A549 treated with Hydrocortisone at 1 μM for 4 hours (cell line): ENCODE measurements around the gene CFAP97D1. TPM values are rescaled to one million over a fixed set of nuclear protein-coding genes. Genes with fewer than 3 reads are reported as not detected.

Experiments used
- total RNA-seq: library from RNA; stranded (reverse); fragments of 200-300 nt; extraction: Qiagen RNA extraction; gene quantifications from 5 replicates; pipeline ENCODE4 v1.2.3, GENCODE V29; 2022

Gene CFAP97D1
- 0.02 to 0.03 TPM (median 0.03 TPM) in 3 of 5 replicates, not detected in the others for total RNA-seq

GRCh38 chr17:43780135-43780534 lies at the start of gene CFAP97D1:
Gene CFAP97D1 (plus strand): TSS chr17:43780435. CDS start chr17:43780463, 28 bp downstream.

GRCh38 chr17:43758497-43759174 lies 21.6 kb upstream of the CFAP97D1 start, which contains the start of gene SOST:
Gene SOST (minus strand): TSS chr17:43758791. CDS start chr17:43758741, 50 bp downstream.

GRCh38 chr17:43778337-43779144 lies 1.7 kb upstream of the CFAP97D1 start, which contains the start of gene DUSP3:
Gene DUSP3 (minus strand): TSS chr17:43778977. CDS start chr17:43778924, 53 bp downstream.

GRCh38 chr17:43832976-43833829 lies 53.0 kb downstream of the CFAP97D1 start, which contains the start of gene MPP3:
Gene MPP3 (minus strand): TSS chr17:43833146. CDS start chr17:43831906, 1,240 bp downstream.

Other genes with a start within 250 kb of the CFAP97D1 start
- 54.5 to 64.7 TPM (median 61.4 TPM) in 5 replicates for gene ETV4, start 234.1 kb upstream of the CFAP97D1 start, total RNA-seq
- gene MEOX1, start 118.5 kb upstream of the CFAP97D1 start, total RNA-seq, result not detected in 5 replicates
- not detected in 5 replicates for gene SOST, start 21.6 kb upstream of the CFAP97D1 start, total RNA-seq
- 59.7 to 67.0 TPM (median 62.4 TPM) in 5 replicates for gene DUSP3, start 1.5 kb upstream of the CFAP97D1 start, total RNA-seq
- 13.7 to 18.8 TPM (median 15.6 TPM) in 5 replicates for gene MPP3, start 52.7 kb downstream of the CFAP97D1 start, total RNA-seq
- gene CD300LG, start 66.7 kb downstream of the CFAP97D1 start, total RNA-seq, result not detected in 5 replicates
- gene MPP2, start 127.1 kb downstream of the CFAP97D1 start, total RNA-seq, result 1.1 to 1.6 TPM (median 1.3 TPM) in 5 replicates
- gene PPY, start 162.0 kb downstream of the CFAP97D1 start, total RNA-seq, result 0.23 to 0.44 TPM (median 0.29 TPM) in 3 of 5 replicates, not detected in the others
- gene PYY, start 173.5 kb downstream of the CFAP97D1 start, total RNA-seq, result not detected in 5 replicates
- 0.82 to 1.5 TPM (median 1.2 TPM) in 5 replicates for gene NAGS, start 224.2 kb downstream of the CFAP97D1 start, total RNA-seq
- gene TMEM101, start 234.5 kb downstream of the CFAP97D1 start, total RNA-seq, result 24.3 to 31.7 TPM (median 29.9 TPM) in 5 replicates